ENCODE results near the gene FER. TPM values are rescaled to one million over a fixed set of nuclear protein-coding genes. Genes with fewer than 3 reads are reported as not detected.

FER gene
- total and polyA plus RNA-seq, 2 of the 13 experiments (the other 11 are each of a cell fraction or from before 2014, with no cell fraction given) = 7.9 to 29.0 TPM

- TF ChIP-seq GRHL1 (CRISPR knock-in tag; conservative IDR thresholded peaks at IDR 0.05) (no peak), ZNF558 (CRISPR knock-in tag; IDR thresholded peaks at IDR 0.05; ENCODE audit: borderline replicate concordance) (no peak), SRSF4 (IDR thresholded peaks at IDR 0.05; ENCODE audit: low read depth, low read length, poor library complexity, severe bottlenecking) (no peak), HNF1A (IDR thresholded peaks at IDR 0.05; ENCODE audit: low read depth) (no peak), HNF1A (CRISPR knock-in tag; IDR thresholded peaks at IDR 0.05; ENCODE audit: borderline replicate concordance) (no peak), ZNF740 (CRISPR knock-in tag; IDR thresholded peaks at IDR 0.05) (no peak), ZNF335 (CRISPR knock-in tag; IDR thresholded peaks at IDR 0.05) (no peak), TCF7L2 (IDR thresholded peaks at IDR 0.05; ENCODE audit: low read depth, low read length) (no peak), ZNF567 (CRISPR knock-in tag; IDR thresholded peaks at IDR 0.05; ENCODE audit: borderline replicate concordance) (no peak), ZNF230 (CRISPR knock-in tag; IDR thresholded peaks at IDR 0.05) (no peak), MED1 (CRISPR knock-in tag; IDR thresholded peaks at IDR 0.05) (no peak), ATF4 (CRISPR knock-in tag; IDR thresholded peaks at IDR 0.05) (no peak), SRSF9 (IDR thresholded peaks at IDR 0.05; ENCODE audit: borderline replicate concordance, insufficient read depth, low read depth, low read length, poor library complexity, severe bottlenecking) (no peak), ZNF331 (CRISPR knock-in tag; IDR thresholded peaks at IDR 0.05) (0 out of 2 replicates have a peak, but pooled peaks have one; percentile 37), RELA (CRISPR knock-in tag; IDR thresholded peaks at IDR 0.05) (no peak), ZEB1 (IDR thresholded peaks at IDR 0.05; ENCODE audit: insufficient replicate concordance, low read depth) (no peak), KLF9 (CRISPR knock-in tag; IDR thresholded peaks at IDR 0.05; ENCODE audit: low read depth) (no peak), ZFP62 (CRISPR knock-in tag; IDR thresholded peaks at IDR 0.05) (no peak), GABPA (IDR thresholded peaks at IDR 0.05; ENCODE audit: low read depth, low read length) (no peak), GABPA (CRISPR knock-in tag; IDR thresholded peaks at IDR 0.05; ENCODE audit: low read depth) (peak; percentile 75), KMT2B (CRISPR knock-in tag; IDR thresholded peaks at IDR 0.05) (peak; percentile 62; the same call in 1 of the 2 replicates), ADNP (CRISPR knock-in tag; IDR thresholded peaks at IDR 0.05) (no peak), ZNF780A (CRISPR knock-in tag; IDR thresholded peaks at IDR 0.05) (no peak), ZNF598 (CRISPR knock-in tag; IDR thresholded peaks at IDR 0.05; ENCODE audit: borderline replicate concordance) (no peak), POLR2AphosphoS2 (IDR thresholded peaks at IDR 0.05; ENCODE audit: low read depth, low read length) (no peak), NFIC (IDR thresholded peaks at IDR 0.05; ENCODE audit: low read length) (peak; percentile 35; the same call in 1 of the 2 replicates)
These were observed 176.8 kb downstream of the FER start (continued) for GRCh38 chr5:108924457-108924961.

All from HepG2 (cell line).